GM19452 (cell line): ENCODE data around the gene SIRT3.

ENCODE experiments used
- ATAC-seq: cut with Tn5 transposase; IDR thresholded peaks from one replicate; pipeline ENCODE4 v1.9.1; 2021; ENCODE audit not compliant: unreplicated experiment

SIRT3 gene

GRCh38 chr11:217704-218103 lies 18.4 kb downstream of the SIRT3 start:
- ATAC-seq: no peak

DNA sequence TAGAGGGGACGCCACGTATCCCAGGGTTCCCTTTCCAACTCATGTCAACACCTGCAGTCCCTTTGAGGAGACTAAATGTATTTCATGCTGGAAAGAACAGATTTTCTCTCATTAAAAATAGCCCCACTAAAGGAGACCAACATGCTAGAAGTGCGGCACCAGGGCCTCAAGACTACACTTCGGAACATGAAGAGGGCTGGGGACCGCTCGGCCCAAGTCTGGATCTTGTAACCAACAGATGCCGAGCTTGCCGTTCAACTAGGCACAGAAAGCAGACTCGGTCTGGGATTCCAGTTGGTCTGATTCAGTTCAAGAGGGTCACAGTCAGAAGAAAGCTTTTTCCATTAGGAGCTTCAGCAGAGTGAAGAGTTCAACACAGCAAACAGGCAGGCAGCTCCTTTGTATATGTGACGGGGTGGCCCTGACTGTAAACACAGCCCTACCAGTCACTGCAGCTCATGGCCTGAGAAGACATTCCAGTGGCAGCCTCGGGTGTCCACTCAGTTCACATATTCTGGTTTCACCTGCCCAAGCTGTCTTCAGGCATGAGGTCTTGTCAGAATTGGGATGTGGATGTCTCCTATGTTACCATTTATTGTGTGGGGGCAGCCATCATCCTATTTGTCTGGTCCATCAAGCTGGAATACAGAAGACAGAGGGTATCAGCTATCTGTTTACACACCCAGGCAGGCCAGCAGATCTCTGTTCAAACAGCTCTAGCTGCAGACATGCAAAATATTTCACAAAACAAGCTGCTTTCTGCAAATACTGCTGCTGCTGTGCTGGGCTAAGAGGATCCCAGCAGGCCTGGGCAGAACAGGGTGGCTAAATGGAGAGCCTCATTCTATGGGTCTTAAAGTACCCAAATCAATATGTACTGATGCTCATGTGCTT lies 19.8 kb downstream of the SIRT3 start:
- ATAC-seq: no peak

DNA sequence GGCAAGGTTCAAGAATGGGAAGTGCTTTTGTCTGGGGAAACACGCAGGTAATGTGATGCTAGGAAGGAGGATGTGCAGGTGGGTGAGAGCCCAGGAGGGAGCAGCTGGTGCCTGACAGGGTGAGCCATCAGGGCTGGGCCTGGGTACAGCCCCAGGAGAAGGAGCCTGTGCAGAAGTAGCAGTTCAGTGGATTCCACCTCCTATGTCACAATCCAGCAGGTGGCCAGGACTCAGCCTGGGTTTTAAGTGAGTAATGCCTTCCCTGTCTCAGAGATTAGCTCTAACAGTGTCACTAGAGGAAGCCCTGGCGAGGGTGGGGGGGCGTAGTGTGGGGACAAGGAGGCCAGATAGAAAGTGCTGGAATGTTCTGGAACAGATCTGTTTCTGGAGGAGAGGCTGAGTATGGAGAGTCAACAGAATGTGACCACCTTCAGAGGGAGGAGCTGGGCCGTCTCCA lies 20.5 kb downstream of the SIRT3 start:
- no peak for ATAC-seq

DNA sequence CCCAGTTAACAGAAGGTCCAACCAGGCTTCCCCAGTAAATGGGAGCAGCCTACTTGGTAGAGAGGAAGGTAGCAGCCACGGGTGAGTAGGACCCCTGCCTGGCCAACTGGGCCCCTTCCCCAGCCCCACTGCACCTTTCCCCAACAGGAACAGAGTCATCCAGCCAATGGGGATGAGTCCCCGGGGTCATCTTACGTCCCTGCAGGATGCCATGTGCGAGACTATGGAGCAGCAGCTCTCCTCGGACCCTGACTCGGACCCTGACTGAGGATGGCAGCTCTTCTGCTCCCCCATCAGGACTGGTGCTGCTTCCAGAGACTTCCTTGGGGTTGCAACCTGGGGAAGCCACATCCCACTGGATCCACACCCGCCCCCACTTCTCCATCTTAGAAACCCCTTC lies 22.1 kb downstream of the SIRT3 start:
- no peak for ATAC-seq

- ATAC-seq: no peak
Observed at GRCh38 chr11:213111-213510, 23.0 kb downstream of the SIRT3 start.

DNA sequence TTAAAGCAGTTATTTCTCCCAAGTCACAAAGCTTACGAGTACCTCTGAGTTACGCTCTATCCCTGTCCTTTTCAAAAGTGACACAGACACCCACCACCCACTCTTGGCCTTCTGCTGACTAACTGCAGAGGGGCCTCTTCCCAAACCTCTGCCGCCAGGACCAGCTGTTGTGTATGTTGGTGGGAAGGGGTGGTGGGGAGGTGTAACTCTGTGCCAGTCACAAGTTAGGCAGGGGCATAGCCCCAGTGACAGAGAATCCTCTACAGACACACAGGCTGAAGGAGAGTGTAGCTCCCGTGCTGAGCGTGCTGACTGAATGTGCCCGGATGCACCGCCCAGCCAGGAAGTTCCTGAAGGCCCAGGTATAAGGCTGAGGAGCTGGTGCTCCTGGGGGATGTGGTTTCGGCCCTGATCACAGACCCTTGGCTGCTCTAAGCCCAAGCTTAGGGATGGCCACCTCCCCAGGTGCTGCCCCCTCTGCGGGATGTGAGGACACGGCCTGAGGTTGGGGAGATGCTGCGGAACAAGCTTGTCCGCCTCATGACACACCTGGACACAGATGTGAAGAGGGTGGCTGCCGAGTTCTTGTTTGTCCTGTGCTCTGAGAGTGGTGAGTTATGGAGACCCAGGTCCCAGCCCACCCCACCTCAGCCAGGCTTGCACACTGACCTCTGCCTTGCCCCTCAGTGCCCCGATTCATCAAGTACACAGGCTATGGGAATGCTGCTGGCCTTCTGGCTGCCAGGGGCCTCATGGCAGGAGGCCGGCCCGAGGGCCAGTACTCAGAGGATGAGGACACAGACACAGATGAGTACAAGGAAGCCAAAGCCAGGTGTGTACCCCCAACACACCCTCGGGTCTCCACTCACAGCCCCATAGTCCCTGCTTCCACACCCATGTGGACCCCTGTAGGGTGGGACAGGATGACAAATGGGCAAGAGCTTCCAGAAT lies 23.7 kb downstream of the SIRT3 start:
- no peak for ATAC-seq

- ATAC-seq: no peak
Observed at GRCh38 chr11:211741-212140, 24.4 kb downstream of the SIRT3 start.

DNA sequence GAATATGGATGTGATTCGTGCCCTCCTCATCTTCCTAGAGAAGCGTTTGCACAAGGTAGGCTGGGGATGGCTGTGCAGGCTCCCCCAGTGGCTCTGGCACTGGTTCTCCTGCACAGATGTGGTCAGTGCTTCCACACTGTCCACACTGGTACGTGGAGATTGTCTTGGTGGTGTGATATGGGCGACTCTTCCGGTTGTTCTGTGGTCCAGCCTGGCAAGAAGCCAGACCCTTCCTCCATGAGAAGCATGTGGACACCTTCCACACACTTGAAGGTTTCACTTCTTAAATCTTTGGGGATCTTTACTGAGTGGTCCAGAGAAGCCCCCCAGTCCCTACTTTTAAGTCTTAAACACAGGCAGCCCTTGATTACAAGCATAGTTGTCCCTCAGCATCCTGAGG lies 24.8 kb downstream of the SIRT3 start:
- no peak for ATAC-seq

DNA sequence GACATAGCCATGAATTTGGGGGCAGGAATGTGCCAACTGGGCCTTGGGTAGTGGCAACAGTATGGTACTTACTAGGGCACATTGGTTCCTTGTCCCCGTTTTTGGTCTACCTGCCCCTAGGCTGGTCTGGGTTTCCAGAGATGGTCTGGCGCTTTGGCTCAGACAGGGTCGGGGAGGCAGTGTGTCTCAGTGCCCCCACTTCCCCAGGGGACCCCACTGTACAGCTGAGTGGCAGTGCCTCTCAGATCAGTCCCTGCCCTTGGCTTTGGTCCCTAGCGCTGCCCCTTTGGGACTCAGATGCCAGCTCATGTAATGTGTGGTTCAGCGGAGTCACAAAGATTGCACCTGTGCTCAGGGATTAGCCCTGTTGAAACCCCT lies 25.4 kb downstream of the SIRT3 start:
- ATAC-seq: no peak

- no peak for ATAC-seq
Observed at GRCh38 chr11:210122-210802, 25.9 kb downstream of the SIRT3 start.

DNA sequence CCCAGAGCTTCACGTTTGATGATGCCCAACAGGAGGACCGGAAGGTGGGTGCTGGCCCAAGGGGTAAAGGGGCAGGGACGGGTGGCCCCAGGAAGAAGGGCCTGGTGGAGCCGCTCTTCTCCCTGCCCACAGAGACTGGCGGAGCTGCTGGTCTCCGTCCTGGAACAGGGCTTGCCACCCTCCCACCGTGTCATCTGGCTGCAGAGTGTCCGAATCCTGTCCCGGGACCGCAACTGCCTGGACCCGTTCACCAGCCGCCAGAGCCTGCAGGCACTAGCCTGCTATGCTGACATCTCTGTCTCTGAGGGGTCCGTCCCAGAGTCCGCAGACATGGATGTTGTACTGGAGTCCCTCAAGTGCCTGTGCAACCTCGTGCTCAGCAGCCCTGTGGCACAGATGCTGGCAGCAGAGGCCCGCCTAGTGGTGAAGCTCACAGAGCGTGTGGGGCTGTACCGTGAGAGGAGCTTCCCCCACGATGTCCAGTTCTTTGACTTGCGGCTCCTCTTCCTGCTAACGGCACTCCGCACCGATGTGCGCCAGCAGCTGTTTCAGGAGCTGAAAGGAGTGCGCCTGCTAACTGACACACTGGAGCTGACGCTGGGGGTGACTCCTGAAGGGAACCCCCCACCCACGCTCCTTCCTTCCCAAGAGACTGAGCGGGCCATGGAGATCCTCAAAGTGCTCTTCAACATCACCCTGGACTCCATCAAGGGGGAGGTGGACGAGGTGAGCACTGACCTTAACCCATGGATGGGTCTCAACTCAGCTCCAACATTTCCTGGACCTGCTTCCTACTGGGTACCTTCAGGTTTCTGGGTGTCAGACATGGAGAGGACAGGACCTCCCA lies 26.6 kb downstream of the SIRT3 start:
- ATAC-seq: no peak

GRCh38 chr11:208917-209260 lies 27.3 kb downstream of the SIRT3 start:
- ATAC-seq: no peak

DNA sequence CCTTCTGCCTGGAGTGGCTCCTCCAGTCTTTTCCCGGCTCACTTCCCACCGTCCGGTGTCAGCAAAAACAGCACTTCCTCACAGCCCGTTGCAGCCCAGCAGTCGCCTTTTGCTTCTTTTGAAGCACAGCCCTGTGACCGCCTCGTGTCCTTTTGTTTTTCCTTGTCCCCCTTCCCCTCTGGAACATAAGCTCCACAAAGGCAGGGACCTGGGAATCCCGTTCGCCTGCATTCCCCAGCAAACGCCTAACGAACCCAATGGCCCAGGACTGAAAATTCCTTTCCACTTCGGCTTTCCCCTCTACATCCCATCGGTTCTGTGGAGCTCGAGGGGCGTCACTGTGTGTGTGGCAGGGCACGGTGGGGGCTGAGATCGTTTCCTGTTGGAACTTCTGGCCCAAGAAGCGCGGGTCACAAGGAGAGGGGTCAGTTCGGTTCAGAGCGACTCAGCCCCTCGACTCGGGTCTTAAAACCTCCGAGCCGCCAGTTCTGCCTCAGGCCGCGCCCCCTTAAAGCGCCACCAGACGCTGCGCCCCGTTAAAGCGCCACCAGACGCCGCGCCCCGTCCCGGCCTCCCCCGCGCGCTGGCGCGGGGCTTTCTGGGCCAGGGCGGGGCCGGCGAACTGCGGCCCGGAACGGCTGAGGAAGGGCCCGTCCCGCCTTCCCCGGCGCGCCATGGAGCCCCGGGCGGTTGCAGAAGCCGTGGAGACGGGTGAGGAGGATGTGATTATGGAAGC lies 27.8 kb downstream of the SIRT3 start:
- peak; percentile 41 for ATAC-seq

GRCh38 chr11:207863-208180 lies 28.3 kb downstream of the SIRT3 start:
- ATAC-seq: no peak

- ATAC-seq: peak; percentile 74
Observed at GRCh38 chr11:207208-207862, 28.8 kb downstream of the SIRT3 start, which contains the start of the genes BET1L and RIC8A. Gene BET1L (minus strand): TSS chr11:207399. CDS start chr11:207321, 78 bp downstream. Gene RIC8A (plus strand): TSS chr11:207708. CDS start chr11:208855, 1,147 bp downstream.

DNA sequence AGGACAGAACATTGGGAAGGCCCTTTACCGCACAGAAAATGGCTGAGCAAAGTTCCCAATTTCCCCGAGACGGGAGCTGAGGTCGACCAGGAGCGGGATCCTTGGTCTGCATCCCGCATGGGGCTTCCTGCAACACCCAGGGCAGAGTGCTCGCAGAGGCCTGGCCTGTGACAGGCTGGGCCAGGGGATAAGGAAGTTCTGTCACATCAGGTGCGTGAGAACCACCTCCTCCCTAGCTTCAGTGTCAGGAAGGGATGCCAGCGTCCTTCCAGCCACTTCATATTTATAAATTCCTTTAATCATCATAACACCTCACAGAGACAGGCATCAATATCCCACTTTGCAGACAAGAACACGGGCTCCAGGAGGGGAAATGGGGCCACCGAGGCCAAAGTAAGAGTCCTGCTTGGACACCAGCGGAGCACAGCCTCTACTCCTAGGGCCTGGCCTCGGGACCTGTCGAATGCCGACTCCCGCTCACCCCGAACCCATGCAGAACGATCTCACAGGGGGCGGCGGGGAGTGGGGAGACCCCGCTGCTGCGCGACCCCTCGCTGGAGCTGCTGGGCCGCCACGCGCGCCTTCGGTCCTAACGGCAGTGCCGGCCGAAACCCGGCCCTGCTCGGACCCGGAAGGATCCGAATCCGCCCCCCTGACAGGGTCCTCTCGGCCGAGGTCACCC lies 29.5 kb downstream of the SIRT3 start:
- ATAC-seq: no peak

GRCh38 chr11:206002-206384 lies 30.1 kb downstream of the SIRT3 start:
- ATAC-seq: no peak

DNA sequence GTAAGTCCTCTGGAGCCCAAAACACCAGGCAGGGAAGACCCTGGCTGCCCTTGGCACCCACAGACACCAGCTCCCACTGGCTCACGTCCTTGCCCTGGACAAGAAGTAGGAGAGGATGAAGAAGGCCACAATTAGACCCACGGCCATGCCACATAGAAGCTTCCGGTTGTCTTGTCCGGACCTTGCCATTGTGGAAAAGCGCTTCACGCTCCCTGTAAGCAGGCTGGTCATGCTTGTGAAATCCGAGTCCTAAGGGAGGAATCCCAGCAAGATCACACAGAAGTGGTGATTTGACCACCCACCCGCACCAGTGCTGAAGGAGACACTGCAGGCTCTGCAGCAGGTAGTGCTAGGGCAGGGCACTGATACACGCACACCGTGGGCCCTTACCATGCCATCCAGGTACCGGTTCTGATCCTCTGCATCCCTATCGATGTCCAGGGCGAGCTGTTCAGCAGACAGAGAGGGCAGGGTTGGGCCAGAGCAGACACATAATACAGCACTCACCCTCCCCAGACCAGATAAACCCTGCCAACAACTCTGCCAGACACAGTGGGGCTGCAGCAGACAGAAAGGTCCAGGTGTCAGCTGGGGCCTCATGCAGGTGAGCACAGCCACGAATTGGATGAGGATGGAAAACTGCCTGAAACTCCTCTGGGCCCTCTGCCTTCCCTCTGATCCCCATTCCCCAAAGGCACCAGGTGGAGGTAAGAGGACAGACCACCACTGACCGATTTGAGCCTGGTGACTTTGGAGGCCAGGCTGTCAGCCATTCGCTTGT lies 30.7 kb downstream of the SIRT3 start:
- no peak for ATAC-seq
